Activated T-cell treated with anti-CD3 and anti-CD28 coated beads, Interleukin-2, amount 50 U/mL, for 1 hour (primary cell): ENCODE data around the gene CCDC73.
"Not testable (repeated sequence)": the region's sequence is repeated elsewhere in the genome, so short reads cannot be mapped to it uniquely, and the experiment has no call there.

ENCODE experiments used
- DNase-seq: peaks from one replicate; pipeline ENCODE4 v3.0.0-alpha.2; 2020

Gene CCDC73

DNA sequence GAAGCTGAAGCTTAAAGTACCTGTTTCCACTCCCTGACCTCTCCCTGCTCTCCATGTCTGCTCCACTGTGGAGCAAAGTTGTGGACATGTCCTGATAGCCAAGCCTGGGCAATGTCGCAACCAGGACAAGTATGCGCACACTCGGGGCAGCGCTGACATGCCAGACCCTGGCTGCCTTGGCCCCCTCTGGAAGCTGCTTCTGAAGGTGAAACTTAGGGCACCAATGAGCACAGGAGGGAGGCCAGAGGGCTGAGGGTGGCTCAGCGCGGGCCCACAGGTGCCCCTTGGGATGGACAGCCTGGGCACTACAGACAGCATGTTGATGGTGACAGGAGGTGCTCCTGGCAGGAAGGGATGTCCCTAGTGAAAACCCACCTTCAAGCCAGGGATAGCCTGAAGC lies 90.2 kb downstream of the CCDC73 start:
- no peak for DNase-seq

DNA sequence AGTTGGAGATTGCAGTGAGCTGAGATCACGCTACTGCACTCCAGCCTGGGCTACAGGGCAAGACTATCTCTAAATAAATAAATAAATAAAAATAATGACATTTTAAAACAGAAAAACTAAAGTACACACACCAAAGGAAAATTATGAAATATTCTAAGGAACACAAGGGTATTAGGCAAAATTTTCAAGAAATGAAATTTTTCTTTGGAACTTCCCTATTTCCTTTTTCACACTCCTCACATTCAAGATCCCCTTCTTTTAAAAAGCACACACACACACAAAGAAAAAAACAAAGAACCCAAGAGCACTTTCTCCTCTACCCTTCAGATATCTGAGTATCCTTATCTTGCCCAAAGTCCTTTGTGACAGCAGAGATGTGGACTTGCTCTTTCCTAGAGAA lies 92.8 kb downstream of the CCDC73 start:
- no peak for DNase-seq

DNA sequence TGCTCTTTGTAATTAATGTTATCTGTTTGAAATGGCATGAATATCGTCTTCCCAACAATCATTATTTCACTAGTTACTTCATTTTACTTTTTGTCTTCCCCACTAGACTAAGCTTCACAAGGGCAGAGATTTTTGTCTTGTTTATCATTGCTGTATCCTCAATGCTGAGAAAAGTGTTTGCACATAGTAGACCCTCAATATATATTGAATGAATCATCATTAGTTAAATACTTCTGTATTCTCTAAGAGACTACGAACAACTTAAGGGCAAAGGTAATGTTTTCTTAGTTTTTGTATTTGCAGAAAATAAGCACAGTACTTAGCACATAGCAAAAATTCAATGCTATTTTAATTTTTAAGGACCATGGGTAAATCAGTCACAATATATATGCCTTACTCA lies 95.9 kb downstream of the CCDC73 start:
- no peak for DNase-seq

DNA sequence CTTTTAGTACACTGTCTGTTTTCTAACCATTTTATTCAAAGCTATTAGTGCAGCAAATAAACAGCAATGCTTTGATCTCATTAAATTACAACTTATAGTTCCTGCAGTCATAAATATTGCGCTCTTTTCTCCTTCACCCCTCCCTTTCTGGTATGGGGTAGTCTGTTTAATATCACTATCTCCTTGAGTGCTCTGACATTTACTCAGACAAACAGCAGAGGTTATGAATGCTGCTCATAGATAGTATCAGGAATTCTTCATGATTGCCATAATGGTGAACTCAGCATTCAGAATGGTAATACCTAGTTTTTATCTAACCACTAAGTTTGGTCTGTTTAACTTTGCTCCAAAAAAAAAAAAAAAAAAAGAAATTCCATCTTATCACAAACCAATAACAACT lies 123.4 kb downstream of the CCDC73 start:
- DNase-seq, result no peak

DNA sequence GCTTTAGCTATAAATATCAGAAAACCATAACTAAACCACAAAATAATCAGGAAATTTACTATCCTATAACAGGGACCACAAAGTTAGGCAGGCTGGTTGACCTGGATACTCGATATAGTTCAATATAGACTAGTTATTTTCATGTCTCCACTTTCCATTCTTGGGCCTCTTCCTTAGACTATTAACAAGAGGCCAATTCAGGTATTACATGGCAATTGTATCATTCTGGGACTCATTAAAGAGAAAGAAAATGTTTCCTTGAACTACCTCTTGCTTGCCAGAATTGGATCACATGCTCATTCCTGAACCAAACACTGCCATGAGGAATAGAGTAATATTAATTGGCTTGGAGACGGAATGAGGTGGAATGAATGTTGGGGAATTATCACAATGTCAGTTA lies 134.8 kb downstream of the CCDC73 start:
- DNase-seq, result no peak

DNA sequence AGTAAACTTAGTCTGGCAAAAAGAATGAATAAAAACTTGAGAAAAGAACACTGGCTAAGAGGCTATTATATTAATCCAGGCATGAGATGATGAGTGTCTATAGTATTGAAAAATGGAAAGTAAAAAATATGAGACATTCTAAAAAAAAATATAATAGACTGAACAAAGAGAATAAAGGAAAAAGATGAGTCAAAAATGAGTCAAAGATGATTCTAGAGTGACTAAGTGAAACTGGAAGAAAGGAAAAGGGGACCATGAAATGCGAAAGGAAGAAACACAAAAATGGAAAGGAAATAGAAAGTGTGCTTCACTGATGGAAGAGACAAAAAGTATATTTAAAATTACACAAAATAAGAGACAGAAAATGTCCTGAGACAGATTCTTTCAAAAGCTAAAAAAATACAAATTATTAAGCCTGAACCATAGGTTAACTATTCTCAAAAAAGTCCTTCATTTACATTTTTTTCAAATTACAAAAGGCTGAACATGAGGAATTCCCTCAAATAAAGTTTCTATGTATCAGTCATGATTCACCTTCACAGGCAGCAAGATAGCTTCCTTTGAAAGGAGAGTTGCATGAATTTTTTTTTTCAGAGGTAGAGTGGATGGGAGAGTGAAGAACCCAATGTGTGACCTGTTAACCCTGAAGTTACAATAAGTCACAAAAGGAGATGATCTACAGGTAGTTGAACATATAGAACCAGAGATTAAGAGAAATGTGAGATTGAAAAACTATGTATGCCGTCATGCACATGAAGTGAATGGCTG lies 135.6 kb downstream of the CCDC73 start:
- no peak for DNase-seq

DNA sequence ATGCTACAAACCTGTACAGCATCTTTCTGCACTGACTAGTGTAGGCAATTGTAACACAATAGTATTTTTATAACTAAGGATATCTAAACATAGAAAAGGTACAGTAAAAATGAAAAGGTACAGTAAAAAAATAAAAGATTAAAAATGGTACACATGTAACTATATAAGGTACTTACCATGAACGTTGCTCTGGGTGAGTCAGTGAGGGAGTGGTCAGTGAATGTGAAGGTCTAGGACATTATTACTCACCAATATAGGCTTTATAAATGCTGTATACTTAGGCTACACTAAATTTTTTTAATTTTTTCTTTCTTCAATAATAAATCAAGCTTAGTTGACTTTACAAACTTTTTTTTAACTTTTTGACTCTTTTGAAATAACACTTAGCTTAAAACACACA lies 150.9 kb downstream of the CCDC73 start:
- DNase-seq, result no peak

DNA sequence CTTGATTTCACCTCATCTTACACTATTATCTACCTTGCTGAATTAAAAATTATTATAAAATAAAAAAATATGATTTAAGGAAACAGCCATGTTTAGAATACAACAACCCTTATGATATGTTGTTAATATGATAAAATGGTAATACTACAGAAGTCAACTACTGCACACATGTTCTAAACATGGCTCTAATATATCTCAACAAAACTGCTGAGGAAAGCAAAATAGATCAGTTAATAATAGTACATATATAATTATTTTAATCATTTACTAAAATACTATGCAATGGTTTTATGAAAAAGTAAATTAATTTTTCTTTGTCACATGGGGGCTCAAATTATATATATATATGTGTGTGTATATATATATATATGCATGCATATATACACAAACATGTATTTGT lies 153.1 kb downstream of the CCDC73 start:
- no peak for DNase-seq

DNA sequence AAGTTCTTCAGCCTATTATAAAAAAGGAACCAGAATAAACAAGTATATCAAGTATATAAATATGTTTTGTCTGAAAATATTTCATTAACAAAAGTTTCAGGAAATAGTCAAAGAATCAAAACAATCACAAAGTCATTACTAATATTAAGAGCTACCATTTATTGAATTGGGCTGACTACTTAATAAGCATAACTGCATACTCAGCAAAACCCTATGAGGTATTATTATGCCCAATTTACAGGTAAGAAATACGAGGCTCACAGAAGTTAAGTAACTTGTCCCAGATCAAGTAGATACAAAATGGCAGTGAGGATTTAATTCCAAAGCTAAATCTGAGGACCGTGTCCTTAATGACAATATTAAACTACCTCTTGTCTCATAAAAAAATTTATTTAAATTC lies 158.6 kb downstream of the CCDC73 start:
- DNase-seq, result no peak

DNA sequence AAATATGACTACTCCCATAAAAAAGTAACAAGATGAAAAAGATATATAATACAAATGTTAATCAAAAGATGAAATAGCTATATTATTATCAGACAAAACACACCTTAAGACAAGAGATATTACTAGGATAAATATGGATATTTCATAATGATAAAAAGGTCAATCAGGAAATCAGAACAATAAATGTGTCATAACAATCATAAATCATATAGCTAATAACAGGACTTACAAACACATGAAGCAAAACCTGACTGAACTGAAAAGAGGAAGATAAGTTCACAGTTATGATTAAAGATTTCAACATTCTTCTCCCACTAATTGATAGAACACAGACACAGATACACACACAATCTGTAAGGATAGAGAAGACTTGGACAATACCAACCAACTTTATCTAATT lies 163.6 kb downstream of the CCDC73 start:
- DNase-seq, result no peak

DNA sequence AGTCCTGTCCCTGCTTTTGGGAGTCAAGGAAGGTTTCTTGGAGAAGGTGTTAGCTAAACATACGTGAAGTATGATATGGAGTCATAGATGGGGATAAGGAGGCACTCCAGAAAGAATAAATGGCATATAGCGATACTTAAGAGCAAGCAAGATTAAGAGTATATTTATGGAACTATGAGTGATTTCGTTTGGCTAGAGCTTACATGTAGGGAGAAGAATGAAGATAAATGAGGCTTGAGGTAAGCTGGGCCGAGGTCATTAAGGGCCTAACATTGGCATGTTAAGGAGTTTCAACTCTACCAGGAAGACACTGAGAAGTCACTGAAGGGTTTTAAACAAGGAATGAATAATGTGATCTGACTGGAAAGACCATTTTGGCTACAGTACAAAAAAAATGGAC lies 177.6 kb downstream of the CCDC73 start:
- DNase-seq, result no peak

DNA sequence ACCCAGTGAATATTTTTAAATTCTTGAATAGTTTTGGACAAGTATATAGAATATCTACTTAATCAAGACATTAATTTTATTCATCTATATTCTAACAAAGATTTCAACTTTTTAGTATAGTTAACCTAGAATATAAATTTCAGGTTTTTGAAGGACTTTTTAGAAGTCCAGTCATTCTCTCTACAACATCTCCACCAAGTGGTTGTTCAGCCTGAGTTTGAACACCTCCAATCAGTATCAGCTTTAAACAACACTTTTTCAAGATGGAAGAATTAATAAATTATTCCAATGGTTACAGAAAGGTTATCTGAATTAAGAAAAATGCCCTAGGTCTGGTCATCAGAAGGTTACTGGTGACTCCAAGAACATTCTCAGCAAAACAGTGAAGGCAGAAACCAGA lies 179.0 kb downstream of the CCDC73 start:
- no peak for DNase-seq

DNA sequence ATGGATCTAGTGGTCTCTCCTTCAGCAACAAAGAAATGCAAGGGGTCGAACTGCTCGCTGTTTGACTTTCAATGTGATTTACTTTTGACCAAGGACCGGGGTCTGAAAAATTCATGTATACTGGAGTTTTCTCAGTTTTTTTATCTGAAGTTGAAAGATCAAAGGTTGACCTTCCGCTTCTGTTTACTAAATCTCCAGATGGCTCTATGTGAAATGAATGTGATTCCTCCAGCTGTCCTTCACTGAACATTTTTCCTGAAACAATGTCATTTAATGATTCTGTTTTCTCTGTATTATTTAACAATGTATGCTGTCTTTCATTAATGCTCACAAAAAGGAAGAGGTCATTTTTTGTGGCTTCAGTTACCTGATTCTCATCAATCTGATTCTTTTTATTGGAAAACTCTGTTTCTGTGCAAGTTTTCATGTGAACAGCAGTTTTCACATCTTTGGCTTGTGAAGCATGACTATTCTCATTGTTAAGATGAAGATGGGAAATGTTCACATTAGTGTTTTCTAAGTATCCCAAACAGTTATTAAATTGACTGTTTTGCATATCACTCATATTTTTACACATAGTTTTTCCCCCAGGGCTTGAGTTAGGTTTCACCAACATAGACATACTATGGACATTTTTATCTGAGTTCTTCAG lies 180.8 kb downstream of the CCDC73 start:
- no peak for DNase-seq

DNA sequence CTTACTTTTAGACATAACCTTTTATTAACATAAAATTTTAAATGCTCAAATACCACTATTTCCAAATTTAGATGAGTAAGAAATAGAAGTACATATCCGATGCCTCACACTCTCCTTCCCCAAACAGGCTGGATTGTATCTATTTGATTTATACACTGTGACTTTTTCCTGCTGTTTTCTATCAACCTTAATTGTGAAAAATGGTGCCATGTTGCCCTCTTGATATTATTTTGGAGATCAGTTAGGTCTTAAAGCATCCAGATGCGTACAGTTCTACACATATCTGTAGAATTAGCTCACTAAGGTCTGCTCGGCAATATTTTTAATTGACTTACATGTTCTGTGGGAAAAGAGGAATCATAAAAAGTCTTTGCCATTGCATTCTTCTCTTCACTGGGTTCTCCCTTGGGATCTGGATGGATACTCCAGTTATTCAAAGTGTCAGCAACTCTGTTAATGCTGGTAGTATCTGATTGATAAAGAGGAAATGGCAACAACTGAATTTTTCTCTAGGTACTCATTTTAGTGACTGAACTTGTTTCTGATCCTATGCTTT lies 183.6 kb downstream of the CCDC73 start:
- no peak for DNase-seq

DNA sequence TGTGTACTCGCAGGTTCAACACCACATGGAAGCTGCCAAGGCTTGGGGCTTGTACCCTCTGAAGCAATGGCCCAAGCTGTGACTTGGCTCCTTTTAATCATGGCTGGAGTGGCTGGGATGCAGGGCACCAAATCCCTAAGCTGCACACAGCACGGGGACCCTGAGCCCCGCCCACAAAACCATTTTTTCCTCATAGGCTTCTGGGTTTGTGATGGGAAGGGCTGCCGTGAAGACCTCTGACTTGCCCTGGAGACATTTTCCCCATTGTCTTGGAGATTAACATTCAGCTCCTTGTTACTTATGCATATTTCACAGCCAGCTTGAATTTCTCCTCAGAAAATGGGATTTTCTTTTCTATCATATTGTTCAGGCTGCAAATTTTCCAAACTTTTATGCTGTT lies 185.6 kb downstream of the CCDC73 start:
- DNase-seq, result not testable (repeated sequence)

DNA sequence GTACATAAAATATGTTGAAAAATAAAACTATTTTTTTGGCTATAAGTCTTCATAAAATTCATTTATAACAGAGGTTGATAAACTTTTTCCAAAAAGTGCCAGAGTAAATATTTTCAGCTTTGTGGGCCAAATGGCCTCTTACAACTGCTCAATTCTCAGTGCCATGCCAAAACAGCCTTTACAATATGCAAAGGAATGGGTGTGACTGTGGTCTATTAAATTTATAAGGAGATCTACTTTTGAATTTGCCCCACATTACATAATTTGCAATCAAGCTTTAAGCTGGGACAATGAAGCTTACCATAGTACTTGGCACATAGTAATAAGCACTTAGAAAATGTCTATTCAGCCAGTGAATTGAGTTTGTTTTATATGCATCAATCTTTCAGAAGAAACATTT lies 188.2 kb downstream of the CCDC73 start:
- no peak for DNase-seq

DNA sequence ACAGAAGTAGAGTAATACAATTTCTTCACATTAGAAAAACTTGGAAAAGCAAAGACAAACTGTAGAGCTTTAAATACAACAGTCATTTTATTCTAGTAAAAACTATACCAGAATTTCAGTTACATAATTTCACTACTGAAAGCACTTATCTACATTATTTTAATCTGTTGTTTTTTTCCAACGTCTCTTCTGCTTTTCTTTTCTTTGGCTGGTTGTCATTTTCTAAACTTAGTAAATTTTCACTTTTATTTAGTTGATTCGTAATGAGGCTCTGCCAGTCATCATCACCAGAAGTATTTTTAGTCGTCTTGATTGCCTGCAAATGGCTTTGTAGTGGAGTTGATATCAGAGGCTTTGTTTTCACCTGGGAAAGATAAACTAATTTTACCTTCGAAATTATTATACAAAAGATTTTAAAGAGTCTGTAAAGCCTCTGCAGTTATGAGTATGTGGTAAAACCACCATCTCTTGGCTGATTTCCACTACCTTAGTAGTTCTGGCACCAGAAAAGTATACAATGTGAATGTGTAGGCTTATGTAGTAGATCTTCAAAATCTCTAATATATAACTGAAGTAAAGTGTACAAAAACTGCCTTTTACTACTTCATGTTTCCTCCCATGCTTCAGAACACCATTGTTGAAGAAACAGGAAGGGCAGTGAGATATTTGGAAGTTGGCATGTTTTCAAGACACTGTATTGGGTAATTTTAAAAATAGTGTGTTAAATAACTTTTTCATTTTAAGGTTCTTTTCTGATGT lies 191.6 kb downstream of the CCDC73 start:
- DNase-seq, result no peak

DNA sequence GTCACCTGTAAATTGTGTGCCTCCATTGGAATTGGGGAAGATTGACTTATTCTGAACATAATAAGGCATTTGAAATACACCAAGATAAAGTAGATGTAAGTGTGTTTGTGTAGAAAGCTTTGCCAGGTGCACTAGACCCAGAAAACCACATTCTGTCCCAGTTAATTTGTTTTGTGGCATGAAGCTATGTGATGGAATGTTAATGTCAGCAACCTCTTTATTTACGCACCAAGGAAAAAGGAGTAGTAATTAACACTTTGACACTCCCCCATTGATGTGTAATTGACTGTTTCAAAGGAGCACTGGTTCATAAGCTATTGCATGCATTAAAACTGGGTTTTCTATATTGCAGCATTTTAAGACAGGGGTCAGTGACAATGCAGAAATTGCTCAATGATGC lies 196.5 kb downstream of the CCDC73 start:
- DNase-seq, result no peak

DNA sequence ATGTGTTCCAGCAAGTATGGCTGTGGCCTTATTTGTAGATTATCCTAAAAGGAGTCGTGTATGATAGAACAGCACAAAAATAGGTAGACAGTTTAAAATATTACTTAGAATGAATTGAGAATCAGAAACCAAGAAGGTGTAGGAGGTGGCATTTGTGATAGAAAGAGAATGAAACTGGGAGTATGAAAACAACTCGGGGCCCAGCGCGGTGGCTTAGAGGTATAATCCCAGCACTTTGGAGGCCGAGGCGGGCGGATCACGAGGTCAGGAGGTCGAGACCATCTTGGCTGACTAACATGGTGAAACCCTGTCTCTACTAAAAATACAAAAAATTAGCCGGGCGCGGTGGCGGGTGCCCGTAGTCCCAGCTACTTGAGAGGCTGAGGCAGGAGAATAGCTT lies 198.3 kb downstream of the CCDC73 start:
- DNase-seq, result not testable (repeated sequence)

DNA sequence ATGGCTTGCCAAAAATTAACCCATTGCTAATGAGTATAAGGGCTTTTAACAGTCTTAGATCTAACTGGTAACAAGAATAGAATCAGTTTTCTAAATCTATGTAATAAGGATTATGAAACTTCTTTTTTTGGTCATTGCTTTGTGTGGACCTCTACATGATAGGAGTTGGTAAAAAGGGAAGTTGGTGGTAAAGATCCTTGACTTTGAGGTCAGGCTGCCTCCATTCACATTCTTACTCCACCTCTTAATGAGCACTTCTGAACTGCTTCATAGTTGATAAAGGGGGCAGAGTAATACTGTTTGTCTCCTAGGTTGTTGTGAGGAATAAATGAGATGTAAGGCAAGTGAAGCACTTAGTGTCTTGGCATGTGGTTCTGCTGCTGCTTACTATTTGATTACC lies 200.2 kb downstream of the CCDC73 start:
- DNase-seq, result no peak

DNA sequence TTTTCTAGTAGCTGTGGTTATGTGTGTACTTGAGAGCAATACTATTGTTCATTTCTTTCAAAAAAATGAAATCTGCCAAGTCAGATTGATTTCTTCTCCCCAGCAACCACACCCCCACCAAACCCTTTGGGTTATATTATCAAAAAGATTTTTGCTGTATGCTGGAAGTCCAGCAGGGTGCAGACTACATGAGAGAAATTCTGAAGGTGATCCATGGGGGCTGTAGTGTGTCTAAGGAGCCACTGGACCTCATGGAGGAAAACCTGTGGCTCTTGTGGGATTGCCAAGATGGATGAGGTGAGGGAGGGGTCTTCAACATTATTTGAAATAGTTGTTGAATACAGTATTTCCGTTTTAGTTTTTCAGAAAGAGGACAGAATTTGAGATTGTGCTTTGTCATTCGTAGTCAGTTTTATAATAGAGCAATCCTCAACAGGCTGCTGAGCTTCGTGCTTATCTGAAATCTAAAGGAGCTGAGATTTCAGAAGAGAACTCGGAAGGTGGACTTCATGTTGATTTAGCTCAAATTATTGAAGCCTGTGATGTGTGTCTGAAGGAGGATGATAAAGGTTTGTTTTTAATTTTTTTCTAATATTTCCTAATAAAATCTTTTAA lies 207.8 kb downstream of the CCDC73 start:
- DNase-seq, result no peak

DNA sequence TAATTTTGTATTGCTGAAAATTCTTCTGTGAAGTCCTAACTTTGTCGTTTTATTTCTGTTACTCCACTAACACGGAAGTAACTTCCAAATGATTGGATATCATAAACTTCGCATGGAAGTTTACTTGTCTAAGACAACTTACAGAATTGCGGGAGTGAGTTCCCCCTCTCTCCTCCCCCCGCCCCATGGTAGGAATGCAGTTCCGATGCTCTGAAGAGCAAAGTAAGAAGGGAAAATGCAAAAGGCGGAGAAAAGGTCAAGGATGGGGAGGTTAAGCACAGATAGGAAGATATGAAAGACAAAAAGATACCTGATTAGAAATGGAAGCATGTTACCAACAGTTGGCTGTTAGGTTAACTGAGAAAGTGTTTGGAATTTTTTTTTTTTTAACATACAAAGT lies 209.5 kb downstream of the CCDC73 start:
- no peak for DNase-seq
